Gastroesophageal sphincter (tissue), 4 donors: ENCODE measurements around the gene CRYGN. TPM values are rescaled to one million over a fixed set of nuclear protein-coding genes. Genes with fewer than 3 reads are reported as not detected.

ENCODE experiments used
- ATAC-seq: fragments of 150-250 bp; one replicate; pipeline ENCODE4 v1.9.1; 2016; ENCODE audit warnings: mild to moderate bottlenecking, moderate library complexity
- H3K27ac ChIP-seq, 4 donors: fragments of 200-600 bp; sonication (generic) in 3 of 4; 1 replicate in 3 of 4; 2 replicates in 1 of 4; pipeline ENCODE4 v1.5.1; 2016 to 2019
- H3K27me3 ChIP-seq: fragments of 200-600 bp; sonication (generic); one replicate; pipeline ENCODE4 v1.5.1; 2019
- H3K36me3 ChIP-seq, 2 donors: fragments of 200-600 bp; sonication (generic); one replicate each; pipeline ENCODE4 v1.5.1; 2019; ENCODE audit warnings: control low read depth in 1 of 2
- H3K4me1 ChIP-seq, 3 donors: fragments of 200-600 bp; sonication (generic); 1 replicate in 2 of 3; 2 replicates in 1 of 3; pipeline ENCODE4 v1.5.1; 2016 to 2019; ENCODE audit warnings: control low read depth in 2 of 3
- H3K4me3 ChIP-seq, 2 donors: fragments of 200-600 bp; sonication (generic); one replicate each; pipeline ENCODE4 v1.5.1; 2019; ENCODE audit warnings: mild to moderate bottlenecking in 1 of 2, moderate library complexity in 1 of 2
- H3K9me3 ChIP-seq, 3 donors: fragments of 200-600 bp; sonication (generic); one replicate each; pipeline ENCODE4 v1.5.1; 2017 to 2019; ENCODE audit warnings: control low read depth in 2 of 3
- CTCF ChIP-seq, 4 experiments: fragments of 200-600 bp in 2 of 4; fragments of 450-650 bp in 2 of 4; sonication (generic) in 1 of 4; IDR thresholded peaks; one replicate each; pipeline ENCODE4 v1.5.1; 2017 to 2019; ENCODE audit warnings: antibody characterized with exemption in 4 of 4, mild to moderate bottlenecking in 2 of 4, moderate library complexity in 2 of 4
- EP300 ChIP-seq: sonication (generic); formaldehyde crosslinking; IDR thresholded peaks from one replicate; pipeline ENCODE4 v1.6.1; 2017; ENCODE audit warnings: antibody characterized with exemption, mild to moderate bottlenecking
- POLR2A ChIP-seq, 2 donors: fragments of 450-650 bp; IDR thresholded peaks; one replicate each; pipeline ENCODE4 v1.6.1; 2017; ENCODE audit warnings: antibody characterized with exemption in 2 of 2, mild to moderate bottlenecking in 2 of 2, moderate library complexity in 1 of 2
- POLR2AphosphoS5 ChIP-seq: sonication (generic); formaldehyde crosslinking; IDR thresholded peaks from one replicate; pipeline ENCODE4 v1.6.1; 2017; ENCODE audit warnings: antibody characterized with exemption
- WGBS, 2 donors: methylation state at CpG; one replicate each; pipeline ENCODE4 v1.1.5; 2018; ENCODE audit warnings: low coverage in 1 of 2; 5-methylcytosine and 5-hydroxymethylcytosine counted together
- total RNA-seq, 4 donors: library from RNA; depleted of rRNA; stranded (reverse); fragments of >200 nt; gene quantifications; one replicate each; pipeline ENCODE4 v1.1.0, GENCODE V29; 2016

CRYGN gene
- total RNA-seq, 4 donors from 2014 or later, result 0.27 to 4.4 TPM; not detected in 2

- no peak for ATAC-seq
- Histone ChIP-seq H3K4me1 (peaks cover 0 to 29% (median 21%) of the 10 kb centered on the region in 3 donors), H3K4me3 (no peak overlapping the region), H3K27ac (no peak overlapping the region), H3K27me3 (no peaks in the 10 kb centered on the region), H3K36me3 (no peaks in the 10 kb centered on the region), H3K9me3 (no peaks in the 10 kb centered on the region)
- TF ChIP-seq POLR2A (IDR thresholded peaks at IDR 0.05) (no peak), EP300 (no peak), CTCF (IDR thresholded peaks at IDR 0.05) (no peak), POLR2AphosphoS5 (no peak)
- 68 to 83% methylated on average over 1 to 3 of the region's 4 CpGs for whole genome bisulfite sequencing, 2 donors
Measured at GRCh38 chr7:151456782-151457181, 16.8 kb upstream of the CRYGN start.

DNA sequence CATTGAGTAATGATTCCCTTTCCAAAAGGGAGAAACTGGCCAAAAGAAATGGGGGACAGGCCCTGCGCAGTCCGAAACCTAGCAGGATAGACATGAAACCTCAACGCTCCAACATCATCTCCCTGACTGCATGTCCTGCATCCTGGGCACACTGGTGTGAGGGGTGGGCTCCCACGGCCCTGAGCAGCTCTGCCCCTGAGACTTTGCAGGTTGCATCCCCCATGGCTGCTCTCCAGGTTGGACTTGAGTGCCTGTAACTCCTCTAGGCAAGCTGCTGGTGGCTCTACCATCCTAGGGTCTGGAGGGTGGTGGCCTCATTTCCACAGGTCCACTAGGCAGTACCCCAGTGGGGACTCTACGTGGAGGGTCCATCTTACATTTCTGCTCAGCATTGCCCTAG, 16.3 kb upstream of the CRYGN start:
- 100% methylated on average over 1 of the region's 5 CpGs; no CpG with 5 or more reads in 1 of the 2 donors for WGBS, 2 donors

GRCh38 chr7:151455690-151456089, 15.7 kb upstream of the CRYGN start:
- H3K36me3 ChIP-seq, result no peaks in the 10 kb centered on the region
- 87% methylated on average over 4 of the region's 4 CpGs; no CpG with 5 or more reads in 1 of the 2 donors for WGBS, 2 donors

More for the DNA sequence above, 16.3 kb upstream of the CRYGN start:
- Histone ChIP-seq H3K27ac (no peak overlapping the region), H3K4me3 (no peak overlapping the region), H3K27me3 (no peaks in the 10 kb centered on the region), H3K36me3 (no peaks in the 10 kb centered on the region), H3K9me3 (no peaks in the 10 kb centered on the region), H3K4me1 (peaks cover 0 to 24% (median 16%) of the 10 kb centered on the region in 3 donors)
- ATAC-seq, result no peak
- TF ChIP-seq CTCF (IDR thresholded peaks at IDR 0.05) (no peak), POLR2A (IDR thresholded peaks at IDR 0.05) (no peak), EP300 (no peak), POLR2AphosphoS5 (no peak)

DNA sequence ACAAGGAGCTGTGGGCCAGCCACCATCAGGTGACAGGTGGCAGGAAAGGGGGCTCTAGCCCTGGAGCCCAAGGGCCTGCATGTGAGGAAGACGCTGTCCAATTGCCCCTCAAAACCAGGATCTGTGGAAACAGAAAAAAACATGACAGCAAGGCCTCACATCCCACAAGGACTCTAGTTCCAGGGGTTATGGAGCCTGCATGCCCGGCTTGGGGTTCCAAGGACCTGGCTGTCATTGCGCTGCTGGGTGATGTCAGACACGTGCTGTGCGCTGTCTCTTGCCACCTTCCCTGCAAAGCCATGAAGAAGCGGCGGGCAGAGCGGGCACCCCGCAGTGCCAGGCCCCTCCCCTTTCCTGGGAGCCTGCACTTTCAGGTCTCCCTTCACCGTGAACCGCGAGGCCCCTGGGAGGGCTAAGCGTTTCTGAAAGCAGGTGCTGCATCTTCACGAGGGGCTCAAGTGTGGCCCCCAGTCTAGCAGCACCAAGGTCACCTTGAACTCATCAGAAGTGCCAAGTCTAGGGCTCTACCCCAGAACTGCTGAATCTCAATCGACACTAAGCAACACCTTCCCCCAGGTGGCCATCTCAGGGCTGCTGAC, 15.1 kb upstream of the CRYGN start:
- WGBS, 2 donors, result 85% methylated on average over 4 of the region's 15 CpGs; no CpG with 5 or more reads in 1 of the 2 donors
- Histone ChIP-seq H3K4me1 (peaks cover 0 to 12% (median 7%) of the 10 kb centered on the region in 3 donors), H3K9me3 (no peaks in the 10 kb centered on the region), H3K27ac (no peak overlapping the region), H3K36me3 (no peaks in the 10 kb centered on the region), H3K4me3 (no peak overlapping the region), H3K27me3 (no peaks in the 10 kb centered on the region)
- no peak for ATAC-seq
- no peak for TF ChIP-seq POLR2AphosphoS5
- no peak for TF ChIP-seq EP300
- TF ChIP-seq CTCF (IDR thresholded peaks at IDR 0.05), result no peak
- TF ChIP-seq POLR2A (IDR thresholded peaks at IDR 0.05), result no peak

More at GRCh38 chr7:151455690-151456089, 15.7 kb upstream of the CRYGN start:
- Histone ChIP-seq H3K9me3 (no peaks in the 10 kb centered on the region), H3K27me3 (no peaks in the 10 kb centered on the region), H3K4me3 (no peak overlapping the region), H3K27ac (no peak overlapping the region), H3K4me1 (peaks cover 0 to 19% (median 11%) of the 10 kb centered on the region in 3 donors)
- ATAC-seq, result no peak
- TF ChIP-seq EP300 (no peak), POLR2A (IDR thresholded peaks at IDR 0.05) (no peak), POLR2AphosphoS5 (no peak), CTCF (IDR thresholded peaks at IDR 0.05) (no peak)

DNA sequence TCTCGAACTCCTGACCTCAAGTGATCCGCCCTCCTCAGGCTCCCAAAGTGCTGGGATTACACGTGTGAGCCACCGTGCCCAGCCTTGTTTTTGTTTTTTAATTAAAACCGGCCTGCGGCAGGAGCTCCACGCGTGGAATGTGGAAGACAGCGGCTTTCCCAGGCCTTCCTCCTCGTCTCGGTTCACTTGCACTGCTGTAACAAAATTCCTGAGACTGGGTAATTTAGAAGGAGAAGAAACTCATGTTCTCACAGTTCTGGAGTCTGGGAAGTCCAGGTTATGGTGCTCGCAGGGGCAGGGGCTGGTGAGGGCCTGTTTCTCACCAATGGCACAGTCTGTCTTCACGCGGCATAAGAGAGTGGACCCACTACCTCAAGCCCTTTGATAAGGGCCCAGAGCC, 14.4 kb upstream of the CRYGN start:
- no peak overlapping the region for H3K27ac ChIP-seq
- 91 to 100% methylated on average over 2 to 11 of the region's 14 CpGs for WGBS, 2 donors
- H3K27me3 ChIP-seq, result no peaks in the 10 kb centered on the region
- ATAC-seq, result no peak
- TF ChIP-seq POLR2A (IDR thresholded peaks at IDR 0.05) (no peak), CTCF (IDR thresholded peaks at IDR 0.05) (no peak), EP300 (no peak), POLR2AphosphoS5 (no peak)
- H3K36me3 ChIP-seq, result no peaks in the 10 kb centered on the region
- H3K4me1 ChIP-seq, result peaks cover 0 to 5% (median 4%) of the 10 kb centered on the region in 3 donors
- no peaks in the 10 kb centered on the region for H3K9me3 ChIP-seq
- H3K4me3 ChIP-seq, result no peak overlapping the region
